Endometrial microvascular endothelial cells (primary cell): Measurements from ENCODE around the gene RPLP2. TPM values are rescaled to one million over a fixed set of nuclear protein-coding genes. Genes with fewer than 3 reads are reported as not detected.

Experiments used
- in situ Hi-C: cut with HindIII; loops from 2 replicates; pipeline ENCODE4 v1.10.0; 2017; ENCODE audit warnings: low sequenced_read_pairs, low pct_unique_long_range_greater_than_20kb; ENCODE audit errors: inconsistent ontology term
- total RNA-seq: library from RNA; depleted of rRNA; stranded (reverse); fragments of >200 nt; gene quantifications from one replicate; pipeline ENCODE4 v1.2.3, GENCODE V29; 2015; ENCODE audit errors: inconsistent ontology term

The RPLP2 gene
- total RNA-seq, 1 donor from 2014 or later: 402 TPM

- in situ Hi-C loops: no loop called here
These were observed 45.5 kb downstream of the RPLP2 start for GRCh38 chr11:855330-855674.

GRCh38 chr11:855796-856195, 46.0 kb downstream of the RPLP2 start:
- in situ Hi-C loops: no loop called here

- in situ Hi-C loops: no loop called here
These were observed 46.6 kb downstream of the RPLP2 start for GRCh38 chr11:856397-856796.

DNA sequence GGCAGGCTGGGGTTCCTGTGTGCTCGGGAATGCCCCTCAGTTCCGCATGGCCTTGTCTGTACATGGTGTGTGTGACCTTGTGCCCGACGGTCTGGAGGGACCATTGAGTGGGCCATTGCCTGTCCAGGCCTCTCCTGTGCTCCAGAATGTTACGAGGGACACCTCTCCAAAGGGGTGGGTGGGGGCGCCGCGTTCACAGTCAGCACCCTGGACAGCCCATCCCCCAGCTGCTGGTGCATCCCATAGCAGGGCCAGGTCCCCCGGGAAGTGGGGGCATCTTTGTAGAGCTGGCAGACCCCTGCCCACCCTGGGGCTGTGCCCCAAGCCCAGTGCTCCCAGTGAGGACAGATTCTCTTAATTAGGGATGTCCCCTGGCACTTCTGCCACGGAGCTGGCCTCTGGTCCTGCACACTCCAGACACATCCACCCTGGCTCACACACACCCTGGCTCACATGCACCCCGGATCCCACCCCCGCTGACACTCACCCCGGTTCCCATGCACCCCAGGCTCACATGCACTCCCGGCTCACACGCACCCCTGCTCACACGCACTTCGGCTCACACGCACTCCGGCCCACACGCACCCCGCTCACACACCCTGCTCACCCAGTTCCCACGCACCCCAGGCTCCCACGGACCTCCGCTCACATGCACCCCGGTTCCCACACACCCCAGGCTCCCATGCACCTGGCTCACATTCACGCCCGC, 48.4 kb downstream of the RPLP2 start:
- in situ Hi-C loops: no loop called here

GRCh38 chr11:858762-859339, 49.1 kb downstream of the RPLP2 start:
- in situ Hi-C loops: no loop called here

DNA sequence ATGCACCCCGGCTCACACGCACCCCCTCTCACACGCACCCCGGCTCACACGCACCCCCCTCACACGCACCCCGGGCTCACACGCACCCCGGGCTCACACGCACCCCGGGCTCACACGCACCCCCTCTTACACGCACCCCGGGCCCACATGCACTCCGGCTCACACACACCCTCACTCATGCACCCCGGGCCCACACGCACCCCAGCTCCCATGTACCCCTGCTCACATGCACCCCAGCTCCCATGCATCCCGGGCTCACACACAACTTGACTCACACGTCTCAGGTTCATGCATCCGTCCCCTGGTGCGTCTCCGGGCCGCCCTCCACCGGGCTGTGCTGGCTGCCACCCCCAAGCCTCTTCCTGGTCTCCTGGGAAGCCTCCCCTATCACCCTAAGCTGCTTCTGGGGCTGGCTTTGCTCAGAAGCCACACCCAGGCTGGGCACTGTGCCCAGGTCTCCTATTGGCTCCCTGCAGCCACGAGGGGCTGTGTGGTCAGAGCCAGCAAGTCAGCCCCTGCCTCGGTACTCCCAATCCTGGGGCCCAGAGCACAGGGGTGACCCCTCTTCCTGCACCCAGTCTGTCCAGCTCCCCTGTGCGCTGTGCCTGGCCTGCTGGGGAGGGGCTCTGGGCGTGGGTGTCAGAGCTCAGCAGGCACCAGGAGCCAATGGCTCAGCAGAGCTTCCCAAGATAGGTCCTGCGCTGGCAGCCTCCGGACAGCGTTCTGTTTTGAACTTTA, 49.8 kb downstream of the RPLP2 start:
- in situ Hi-C loops: no loop called here

DNA sequence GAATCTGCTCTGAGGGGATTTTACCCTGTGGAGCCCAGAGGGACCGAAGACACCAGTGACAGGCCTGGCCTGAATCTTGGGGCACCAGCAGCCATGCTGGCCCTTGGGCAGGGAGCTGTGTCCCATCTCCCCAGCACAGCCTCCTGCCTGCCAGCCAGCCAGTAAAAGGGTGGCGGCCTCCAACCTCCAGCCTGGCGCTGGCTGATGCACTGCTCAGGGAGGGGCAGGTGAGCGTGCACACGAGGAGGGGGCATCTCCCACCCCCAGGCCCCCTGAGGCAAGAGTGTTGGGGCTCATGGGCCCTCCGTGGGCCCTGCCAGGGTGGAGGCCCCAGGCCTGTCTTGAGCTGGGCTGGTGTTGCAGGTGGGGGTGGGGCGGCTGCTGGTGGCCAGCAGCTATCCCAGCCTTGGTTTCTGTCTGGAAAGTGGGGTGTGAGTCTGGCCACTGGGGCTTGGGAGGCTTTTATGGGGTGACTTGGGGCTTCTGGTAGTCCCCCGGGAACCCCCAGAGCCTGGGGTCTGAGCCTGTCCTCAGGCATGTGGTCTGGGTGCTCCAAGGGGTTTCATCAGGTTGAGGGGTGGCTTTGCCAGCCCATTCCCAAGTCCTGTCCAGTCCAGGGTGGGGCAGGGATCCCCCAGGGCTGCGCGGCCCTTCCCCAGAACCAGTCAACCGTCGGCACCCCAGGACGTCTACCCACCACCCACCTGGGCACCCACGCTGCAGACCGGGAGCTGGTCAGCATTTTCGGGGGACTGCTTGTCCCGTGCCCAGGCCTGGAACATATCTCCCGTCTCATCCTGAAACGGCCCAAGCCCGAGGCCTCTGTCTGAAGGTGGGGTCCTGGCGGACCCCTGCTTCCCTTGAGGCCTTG, 50.7 kb downstream of the RPLP2 start:
- in situ Hi-C loops: no loop called here

DNA sequence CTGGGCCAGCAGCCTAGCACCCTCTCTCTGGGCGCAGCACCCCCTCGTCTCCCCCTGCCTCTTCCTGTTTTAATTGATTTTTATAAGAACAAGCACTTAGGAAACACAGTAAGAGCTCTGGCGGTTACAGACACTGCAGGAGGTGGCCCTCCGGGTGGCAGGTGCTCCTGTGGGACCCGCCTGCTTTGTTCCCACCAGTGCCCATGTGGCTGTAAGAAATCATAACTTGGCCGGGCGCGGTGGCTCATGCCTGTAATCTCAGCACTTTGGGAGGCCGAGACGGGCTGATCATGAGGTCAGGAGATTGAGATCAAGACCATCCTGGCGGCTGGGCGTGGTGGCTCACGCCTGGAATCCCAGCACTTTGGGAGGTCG, 51.3 kb downstream of the RPLP2 start:
- in situ Hi-C loops: no loop called here

GRCh38 chr11:862081-862661, 52.4 kb downstream of the RPLP2 start:
- in situ Hi-C loops: no loop called here

Other genes starting within 250 kb of the RPLP2 start
- gene LMNTD2, start 249.2 kb upstream of the RPLP2 start, total RNA-seq: 0.65 TPM
- gene RASSF7, start 249.0 kb upstream of the RPLP2 start, total RNA-seq: 34.7 TPM
- 15.8 TPM for gene PHRF1, start 233.5 kb upstream of the RPLP2 start, total RNA-seq
- 31.4 TPM for gene IRF7, start 194.0 kb upstream of the RPLP2 start, total RNA-seq
- gene CDHR5, start 185.0 kb upstream of the RPLP2 start, total RNA-seq: not detected
- gene SCT, start 182.8 kb upstream of the RPLP2 start, total RNA-seq: not detected
- gene DRD4, start 172.7 kb upstream of the RPLP2 start, total RNA-seq: not detected
- gene DEAF1, start 114.7 kb upstream of the RPLP2 start, total RNA-seq: 28.2 TPM
- 29.5 TPM for gene TMEM80, start 114.2 kb upstream of the RPLP2 start, total RNA-seq
- gene EPS8L2, start 103.7 kb upstream of the RPLP2 start, total RNA-seq: 0.56 TPM
- gene TALDO1, start 62.5 kb upstream of the RPLP2 start, total RNA-seq: 293 TPM
- 36.2 TPM for gene GATD1, start 32.5 kb upstream of the RPLP2 start, total RNA-seq
- gene CEND1, start 19.9 kb upstream of the RPLP2 start, total RNA-seq: 0.46 TPM
- 44.4 TPM for gene SLC25A22, start 11.7 kb upstream of the RPLP2 start, total RNA-seq
- 19.9 TPM for gene PIDD1, start 4.7 kb upstream of the RPLP2 start, total RNA-seq
- gene PNPLA2, start 8.9 kb downstream of the RPLP2 start, total RNA-seq: 11.1 TPM
- 6.6 TPM for gene CRACR2B, start 18.0 kb downstream of the RPLP2 start, total RNA-seq
- 706 TPM for gene CD151, start 23.0 kb downstream of the RPLP2 start, total RNA-seq
- 315 TPM for gene POLR2L, start 32.6 kb downstream of the RPLP2 start, total RNA-seq
- gene TSPAN4, start 32.9 kb downstream of the RPLP2 start, total RNA-seq: 220 TPM
- 156 TPM for gene CHID1, start 100.8 kb downstream of the RPLP2 start, total RNA-seq
- 66.6 TPM for gene AP2A2, start 115.9 kb downstream of the RPLP2 start, total RNA-seq
- not detected for gene MUC6, start 226.8 kb downstream of the RPLP2 start, total RNA-seq